OCI-LY7 (cell line): ENCODE measurements around the gene SYCP1.

ENCODE experiments used
- CTCF ChIP-seq: fragments of 200-600 bp; sonication (generic); conservative IDR thresholded peaks from 2 replicates; pipeline ENCODE4 v1.5.1; 2014; ENCODE audit warnings: mild to moderate bottlenecking, antibody characterized with exemption, low read length, moderate library complexity, mixed read lengths
- EZH2phosphoT487 ChIP-seq: fragments of 200-600 bp; sonication (generic); IDR thresholded peaks from 2 replicates; pipeline ENCODE4 v1.6.1; 2018; ENCODE audit warnings: low read depth, borderline replicate concordance, mild to moderate bottlenecking, mixed run types, antibody characterized with exemption, low read length, moderate library complexity, mixed read lengths

- TF ChIP-seq CTCF (no peak), EZH2phosphoT487 (no peak)
These were observed 72.7 kb downstream of the SYCP1 start for GRCh38 chr1:114927401-114927800.
